Stimulated activated CD4-positive, alpha-beta T cell treated with anti-CD3 and anti-CD28 coated beads, Interleukin-1b, Interleukin-23, amount 100 ng/mL, for 24 hours (primary cell): ENCODE measurements around the gene TBXA2R.
"Not testable (repeated sequence)": the region's sequence is repeated elsewhere in the genome, so short reads cannot be mapped to it uniquely, and the experiment has no call there.

Experiments
- DNase-seq, 4 experiments: peaks; one replicate each; pipeline ENCODE4 v3.0.0-alpha.2; 2020; ENCODE audit warnings: low read depth in 4 of 4, low spot score in 1 of 4

Gene TBXA2R

DNA sequence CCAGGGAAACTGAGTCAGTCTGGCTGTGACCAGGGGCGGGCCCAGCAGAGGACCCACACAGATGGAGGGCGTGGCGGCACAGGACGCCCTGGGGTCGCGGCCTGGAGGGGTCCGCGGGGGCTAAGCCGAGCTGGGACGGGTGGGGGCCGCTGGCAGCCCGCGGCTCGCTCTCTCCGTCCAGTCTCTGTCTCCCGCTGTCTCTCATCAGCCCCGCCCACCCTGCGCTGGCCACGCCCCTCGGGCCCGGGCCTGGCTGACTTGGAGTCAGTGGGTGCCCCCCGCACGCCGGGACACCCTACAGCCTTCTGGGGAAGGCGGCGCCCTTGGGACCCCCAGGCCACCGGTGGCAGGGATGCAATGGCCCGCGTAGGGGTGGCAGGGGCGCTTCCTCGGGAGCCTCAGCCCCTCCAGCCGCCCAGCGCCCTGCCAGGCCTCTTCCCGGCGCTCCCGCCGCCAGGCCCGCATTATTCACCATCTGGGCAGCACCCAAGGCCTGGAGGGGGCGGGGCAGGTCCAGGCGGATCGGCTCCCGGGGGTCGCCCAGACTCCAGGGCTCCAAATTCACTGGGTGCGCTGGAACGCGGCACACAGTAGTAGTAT lies at the start of gene TBXA2R:
Gene TBXA2R, minus strand, starts transcription at position 186 of the 600 bp plus-strand sequence. CDS start 6,241 bp downstream, outside the sequence.
- DNase-seq, result peak in 3 of 4 experiments; percentile 25 to 52 (median 41)

DNA sequence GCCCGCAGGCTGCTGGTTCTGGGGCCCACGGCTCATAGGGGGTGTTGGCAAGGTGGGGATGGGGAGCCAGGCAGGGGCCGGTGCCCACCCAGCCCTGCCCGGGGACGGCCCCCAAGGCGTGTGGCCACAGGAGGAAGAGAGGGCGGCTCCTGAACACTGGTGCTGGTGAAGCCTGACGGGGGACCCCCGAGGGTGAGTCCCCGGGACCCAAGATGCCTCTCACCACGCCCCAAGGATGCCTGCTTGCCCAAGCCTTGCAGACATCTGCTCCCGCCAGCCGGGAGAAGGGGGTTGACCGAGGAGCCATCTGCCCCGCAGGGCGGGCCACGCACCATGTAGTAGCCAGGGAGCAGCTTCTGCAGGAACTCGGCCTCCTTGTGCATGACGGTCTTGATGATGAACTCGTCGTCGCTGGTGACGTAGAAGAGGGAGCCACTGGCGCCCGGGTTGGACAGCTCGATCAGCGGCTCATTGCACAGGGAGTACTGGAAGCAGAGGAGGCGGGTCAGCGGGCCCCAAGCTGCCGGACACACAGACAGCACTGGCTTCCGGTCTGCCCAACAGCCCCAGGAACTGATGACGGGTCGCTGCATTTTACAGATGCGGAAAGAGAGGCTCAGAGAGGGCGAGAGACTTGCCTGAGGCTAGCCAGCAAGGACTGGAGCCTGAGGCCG lies 49.5 kb upstream of the TBXA2R start:
- no peak for DNase-seq

DNA sequence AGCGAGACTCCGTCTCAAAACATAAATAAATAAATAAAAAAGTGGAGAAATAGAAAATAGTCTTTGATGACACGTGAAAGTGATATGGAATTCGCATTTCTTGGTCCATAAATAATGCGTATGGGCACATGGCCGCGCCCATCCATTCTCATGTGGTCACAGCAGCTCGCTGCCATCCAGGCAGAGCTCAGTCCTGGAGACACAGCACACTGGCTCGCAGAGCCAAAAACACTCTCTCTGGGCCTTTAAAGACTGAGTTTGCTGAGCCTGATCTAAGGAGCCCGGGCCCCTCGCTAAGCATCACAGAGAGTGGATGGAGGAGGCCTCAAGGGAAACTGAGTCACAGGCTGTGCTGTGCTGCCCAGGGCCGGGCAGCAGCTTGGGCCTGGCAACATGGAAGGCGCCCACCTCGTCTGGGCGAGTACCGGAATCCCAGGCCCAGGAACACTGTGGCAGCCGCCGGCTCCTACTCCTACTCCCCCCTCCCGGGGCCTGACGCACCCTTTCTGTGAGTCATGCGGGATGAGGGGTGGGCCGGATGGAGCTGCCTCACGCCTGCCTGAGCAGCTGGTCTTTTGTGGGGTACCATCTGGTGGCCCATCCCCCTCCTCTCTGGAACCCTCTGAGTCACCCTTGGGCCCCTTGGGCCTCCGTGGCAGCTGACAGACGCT lies 48.9 kb upstream of the TBXA2R start:
- DNase-seq, result no peak

DNA sequence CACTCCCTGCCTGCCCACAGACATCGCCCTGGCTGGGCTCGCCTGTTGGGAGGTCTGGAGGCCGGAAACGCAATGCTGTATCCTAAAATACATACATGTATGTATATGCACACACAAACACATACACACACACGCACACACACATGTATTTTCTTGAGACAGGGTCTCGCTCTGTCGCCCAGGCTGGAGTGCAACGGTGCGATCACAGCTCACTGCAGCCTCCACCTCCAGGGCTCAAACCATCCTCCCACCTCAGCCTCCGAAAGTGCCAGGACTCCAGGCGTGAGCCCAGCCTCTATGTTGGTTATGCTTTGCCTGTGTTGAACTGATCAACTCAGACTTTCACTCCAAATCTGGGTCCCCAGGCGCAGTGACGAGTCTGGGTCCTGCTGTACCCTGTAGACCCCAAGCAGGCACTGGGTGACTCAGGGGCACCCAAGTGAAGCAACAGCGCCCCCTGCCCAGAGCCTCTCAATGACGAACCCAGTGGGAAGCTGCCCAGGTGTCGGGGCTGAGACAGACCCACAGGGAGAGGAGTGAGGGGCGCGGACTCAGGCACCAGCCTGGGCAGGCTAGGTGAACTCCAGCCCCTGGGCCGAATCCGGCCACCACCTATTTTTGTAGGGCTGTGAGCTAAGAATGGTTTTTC lies 47.3 kb upstream of the TBXA2R start:
- DNase-seq, result no peak

DNA sequence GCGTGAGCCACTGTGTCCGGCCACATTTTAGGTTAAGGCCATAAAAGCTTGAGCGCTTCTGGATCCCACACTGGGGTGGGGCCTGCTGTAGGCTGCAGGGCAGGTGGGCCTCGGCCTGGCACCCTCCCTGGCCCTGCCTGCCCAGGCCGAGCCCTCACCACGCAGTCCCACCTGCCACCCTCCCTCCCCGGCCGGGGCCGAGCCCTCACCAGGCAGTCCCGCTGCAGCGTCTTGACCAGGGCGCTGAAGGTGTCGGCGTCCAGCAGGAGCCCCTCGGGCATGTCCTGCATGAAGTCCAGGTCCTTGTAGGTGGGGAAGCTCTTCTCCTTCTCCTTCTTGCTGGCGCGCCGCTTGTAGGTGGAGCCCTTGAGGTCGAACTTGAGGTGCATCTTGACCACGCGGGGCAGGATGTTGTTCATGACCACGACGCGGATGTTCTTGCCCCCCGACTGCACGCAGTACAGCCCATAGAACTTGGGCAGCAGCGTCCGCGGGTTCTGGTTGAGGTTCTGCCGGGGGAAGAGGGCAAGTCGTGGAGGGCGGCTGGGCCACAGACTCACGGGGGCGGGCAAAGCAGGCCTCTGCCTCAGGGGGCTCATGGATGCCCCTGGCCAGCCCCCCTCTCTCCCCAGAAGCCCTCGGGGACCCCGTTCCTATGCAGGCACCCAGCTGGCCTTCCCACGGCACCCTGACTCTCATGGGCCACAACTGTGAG lies 46.6 kb upstream of the TBXA2R start:
- DNase-seq, result no peak

DNA sequence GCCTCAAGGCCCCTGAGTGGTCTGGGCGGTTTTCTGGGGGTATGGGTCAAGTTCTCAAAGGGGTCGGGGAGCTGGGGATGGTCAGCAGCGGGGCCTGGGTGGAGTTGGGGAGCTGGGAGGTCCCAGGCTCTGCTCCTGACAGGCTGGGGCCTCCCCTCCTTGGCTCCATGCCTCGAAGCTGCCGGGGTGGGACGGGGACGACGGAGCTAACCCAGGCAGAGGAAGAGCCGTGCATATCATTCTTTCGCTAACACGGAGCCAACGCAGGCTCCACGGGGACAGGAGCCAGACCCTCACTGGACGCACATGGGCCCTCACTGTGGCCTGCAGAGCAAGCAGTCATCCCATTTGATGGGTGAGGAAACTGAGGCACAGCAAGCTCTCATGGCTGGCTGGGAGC lies 45.7 kb upstream of the TBXA2R start:
- DNase-seq, result no peak

DNA sequence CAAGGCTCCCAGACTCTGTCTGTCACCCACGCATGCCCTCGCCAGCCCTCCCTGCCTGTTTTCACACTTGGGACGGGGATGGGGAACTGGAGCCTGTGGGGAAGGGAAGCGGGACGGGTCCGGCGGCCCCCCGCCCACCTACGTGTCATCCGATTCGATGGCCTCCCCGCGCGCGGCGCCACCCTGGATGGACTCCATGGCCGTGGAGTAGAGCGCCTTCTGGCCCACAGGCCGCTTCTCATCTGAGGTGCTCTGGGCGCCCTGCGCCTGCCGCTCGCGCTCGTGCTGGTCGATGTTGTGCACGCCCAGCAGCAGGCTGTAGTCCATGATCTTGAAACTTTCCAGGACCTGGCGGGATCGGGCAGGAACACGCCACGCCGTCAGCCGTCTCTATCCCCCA lies 45.0 kb upstream of the TBXA2R start:
- DNase-seq, result no peak

DNA sequence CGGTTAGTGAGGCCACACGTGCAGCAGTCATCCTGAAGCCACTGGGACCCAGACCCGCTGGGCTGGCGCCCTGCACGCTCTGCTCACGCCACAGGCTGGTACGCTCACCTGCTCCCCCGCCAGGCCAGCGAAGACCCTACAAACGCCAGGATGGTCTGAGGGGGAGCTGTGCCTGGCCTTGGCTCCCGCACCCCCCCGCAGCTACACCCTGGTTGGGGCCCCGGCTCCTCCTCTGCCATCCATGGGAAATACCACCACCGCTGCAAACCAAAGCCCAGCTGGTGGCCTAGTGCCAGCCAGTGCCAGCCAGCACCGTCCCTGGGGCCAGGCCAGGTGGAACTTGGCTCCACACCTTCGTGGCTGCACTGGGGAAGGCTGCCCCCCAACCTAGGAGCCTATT lies 43.2 kb upstream of the TBXA2R start:
- DNase-seq, result no peak

DNA sequence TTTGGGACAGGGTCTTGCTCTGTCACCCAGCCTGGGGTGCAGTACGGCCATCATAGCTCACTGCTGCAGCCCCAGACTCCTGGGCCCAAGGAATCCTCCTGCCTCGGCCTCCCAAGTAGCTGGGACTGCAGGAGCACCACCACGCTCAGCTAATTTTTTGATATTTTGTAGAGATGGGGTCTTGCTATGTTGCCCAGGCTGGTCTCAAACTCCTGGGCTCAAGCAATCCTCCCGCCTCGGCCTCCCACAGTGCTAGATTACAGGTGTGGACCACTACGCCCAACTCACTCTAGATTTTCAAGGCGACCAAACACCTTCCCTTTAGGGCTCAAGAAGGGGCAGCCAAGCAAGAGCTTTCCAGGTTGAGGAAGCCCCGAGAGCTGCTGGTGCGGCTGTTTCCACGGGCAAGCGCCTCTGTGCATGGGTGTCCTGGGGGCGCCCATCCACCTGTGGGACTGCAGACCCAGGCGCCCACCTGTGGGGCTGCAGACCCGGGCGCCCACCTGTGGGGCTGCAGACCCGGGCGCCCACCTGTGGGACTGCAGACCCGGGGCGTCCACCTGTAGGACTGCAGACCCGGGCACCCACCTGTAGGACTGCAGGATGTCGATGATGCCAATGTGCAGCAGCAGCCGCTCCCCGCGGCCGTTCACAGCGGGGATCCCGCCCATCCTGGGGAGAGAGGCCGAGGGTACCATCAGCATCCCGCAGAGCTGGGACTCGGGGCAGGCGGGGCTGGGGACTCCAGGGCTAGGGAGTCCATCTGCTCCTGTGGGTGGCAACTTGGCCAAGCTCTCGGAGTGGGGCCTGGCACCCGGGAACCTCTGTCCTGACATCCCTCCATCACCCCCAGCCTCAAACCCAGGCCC lies 41.6 kb upstream of the TBXA2R start:
- no peak for DNase-seq

DNA sequence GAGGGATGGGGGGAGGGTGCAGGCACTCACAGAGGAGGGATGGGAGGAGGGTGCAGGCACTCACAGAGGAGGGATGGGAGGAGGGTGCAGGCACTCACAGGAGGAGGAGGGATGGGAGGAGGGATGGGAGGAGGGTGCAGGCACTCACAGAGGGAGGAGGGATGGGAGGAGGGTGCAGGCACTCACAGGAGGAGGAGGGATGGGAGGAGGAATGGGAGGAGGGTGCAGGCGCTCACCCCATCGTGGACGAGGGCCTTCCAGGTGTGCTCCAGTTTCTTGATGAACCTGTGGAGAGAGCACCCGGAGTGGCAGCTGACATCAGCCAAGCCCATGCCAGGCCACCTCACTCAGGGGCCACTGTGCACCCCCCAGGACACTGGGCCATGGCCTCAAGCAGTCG lies 40.4 kb upstream of the TBXA2R start:
- DNase-seq, result not testable (repeated sequence)

DNA sequence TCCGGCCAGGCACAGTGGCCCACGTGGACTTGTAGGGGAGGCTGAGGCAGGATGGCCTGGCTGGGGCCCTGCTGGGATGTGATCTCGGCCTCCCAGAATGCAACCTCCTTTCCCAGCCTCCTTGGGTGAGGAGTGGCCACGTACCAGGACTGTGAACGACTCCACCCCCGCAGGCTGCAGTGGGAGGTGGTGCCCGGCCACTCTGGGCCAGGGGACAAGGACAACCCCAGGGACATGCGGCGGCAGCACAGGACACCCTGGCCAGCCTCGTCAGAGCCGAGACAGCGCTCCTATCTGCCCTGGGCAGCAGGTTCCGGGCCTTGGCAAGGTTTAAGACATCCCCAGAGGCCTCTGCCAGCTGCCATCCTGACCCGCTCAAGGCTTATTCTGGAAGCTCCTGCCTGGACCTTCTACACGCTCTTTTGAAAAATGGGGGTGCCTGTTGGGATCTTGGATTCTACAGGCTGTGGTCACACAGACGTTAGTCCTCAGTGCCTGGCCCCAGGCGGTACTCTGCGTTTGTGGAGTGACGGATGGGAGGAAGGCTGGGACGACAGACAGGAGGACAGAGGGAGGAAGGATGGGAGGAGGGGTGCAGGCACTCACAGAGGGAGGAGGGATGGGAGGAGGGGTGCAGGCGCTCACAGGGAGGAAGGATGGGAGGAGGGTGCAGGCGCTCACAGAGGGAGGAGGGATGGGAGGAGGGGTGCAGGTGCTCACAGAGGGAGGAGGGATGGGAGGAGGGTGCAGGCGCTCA lies 39.8 kb upstream of the TBXA2R start:
- DNase-seq, result no peak

DNA sequence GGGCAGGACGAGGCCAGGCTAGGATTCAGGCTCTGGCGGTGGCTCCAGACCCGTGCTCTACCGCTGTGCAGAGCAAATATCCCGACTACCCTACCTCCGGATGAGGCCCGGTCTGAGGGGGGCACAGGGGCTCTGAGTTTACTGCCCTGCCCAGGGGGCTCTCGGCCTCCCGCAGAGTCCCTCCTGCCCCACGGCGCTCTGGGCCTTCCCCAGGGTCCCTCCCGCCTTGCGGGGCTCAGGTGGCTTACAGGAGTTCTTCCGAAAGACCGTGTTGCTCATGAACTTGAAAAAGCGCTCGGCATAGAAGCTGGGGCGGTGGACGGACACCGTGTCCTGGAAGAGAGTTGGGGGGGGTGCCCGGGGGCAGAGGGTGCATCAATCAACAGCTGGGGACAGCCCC lies 39.1 kb upstream of the TBXA2R start:
- DNase-seq, result no peak

DNA sequence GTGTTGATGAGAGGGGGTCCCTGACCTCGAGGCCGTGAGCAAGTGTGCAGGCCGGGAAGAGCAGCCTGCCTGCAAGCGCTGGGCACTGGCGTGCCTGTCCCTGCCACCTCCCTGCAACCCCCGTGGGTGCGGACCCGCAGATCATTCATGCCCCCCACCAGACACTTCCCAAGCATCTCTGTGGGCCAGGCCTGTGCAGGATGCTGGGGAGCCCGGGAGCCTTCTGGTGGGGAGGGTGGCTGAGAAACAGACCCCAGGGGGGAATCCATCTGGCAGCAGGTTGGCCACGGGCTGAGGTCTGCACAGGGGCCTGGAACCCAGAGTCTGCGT lies 38.4 kb upstream of the TBXA2R start:
- no peak for DNase-seq

DNA sequence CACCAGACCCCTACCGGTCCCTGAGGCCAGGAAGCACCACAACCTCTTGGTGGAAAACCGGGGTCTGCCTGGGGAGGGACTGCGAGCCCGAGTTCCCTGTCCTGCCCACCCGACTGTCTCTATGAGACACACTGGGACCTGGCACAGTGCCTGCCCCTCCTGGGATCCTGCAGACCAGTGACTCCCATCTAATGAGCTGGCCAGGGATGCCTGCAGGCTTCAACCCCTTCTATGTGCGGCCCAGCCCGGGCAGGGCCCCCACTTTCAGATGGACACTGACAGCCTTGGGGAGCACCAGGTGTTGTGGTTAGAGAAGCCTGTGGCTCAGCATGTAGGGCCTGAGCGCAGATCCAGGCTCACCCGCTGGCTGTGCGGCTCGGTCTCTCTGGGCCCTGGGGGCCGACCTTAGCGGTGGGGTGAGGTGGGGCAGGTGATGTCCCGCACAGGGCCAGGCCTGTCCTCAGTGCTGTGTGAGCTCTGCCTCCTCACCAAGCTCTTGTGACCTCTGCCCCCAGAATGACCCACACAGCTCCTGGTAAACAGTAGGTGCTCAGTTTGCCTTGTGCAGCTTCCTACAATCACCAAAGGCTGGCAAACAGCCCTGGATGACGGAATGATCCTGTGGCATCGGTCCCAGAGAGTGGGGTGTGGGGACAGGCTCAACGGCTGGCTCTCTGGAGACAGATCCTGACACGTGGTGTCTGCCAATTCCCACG lies 37.8 kb upstream of the TBXA2R start:
- DNase-seq, result no peak

DNA sequence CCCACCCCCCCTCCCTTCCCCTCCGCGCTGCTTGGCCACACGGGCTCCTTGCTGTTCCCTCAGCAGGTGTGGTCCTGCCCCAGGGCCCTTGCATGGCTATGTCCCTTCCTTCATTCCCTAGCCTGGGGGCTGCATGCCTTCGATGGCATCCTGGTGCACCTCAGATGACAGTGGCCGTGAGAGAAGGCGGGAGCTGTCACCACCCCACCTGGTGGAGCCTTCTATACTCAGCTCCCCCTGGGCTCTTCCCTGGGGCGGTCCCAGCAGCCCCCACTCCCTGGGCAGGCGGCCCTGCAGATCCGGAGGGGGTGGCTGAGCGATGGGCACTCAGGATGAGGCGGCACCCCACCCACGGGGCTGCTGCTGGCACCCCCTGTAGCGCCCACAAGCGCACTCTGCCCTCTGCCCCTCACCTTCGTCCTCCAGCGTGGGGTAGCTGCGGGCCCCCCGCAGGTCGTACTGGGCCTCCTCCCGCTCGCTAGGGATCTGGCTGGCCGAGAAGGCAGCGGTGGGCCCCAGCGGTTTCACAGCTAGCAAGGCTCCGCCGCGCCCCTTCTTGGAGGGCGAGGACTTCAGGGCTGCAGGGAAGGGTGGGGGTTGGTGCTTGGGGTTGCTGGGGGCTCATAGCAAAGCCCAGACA lies 37.1 kb upstream of the TBXA2R start:
- DNase-seq, result no peak

DNA sequence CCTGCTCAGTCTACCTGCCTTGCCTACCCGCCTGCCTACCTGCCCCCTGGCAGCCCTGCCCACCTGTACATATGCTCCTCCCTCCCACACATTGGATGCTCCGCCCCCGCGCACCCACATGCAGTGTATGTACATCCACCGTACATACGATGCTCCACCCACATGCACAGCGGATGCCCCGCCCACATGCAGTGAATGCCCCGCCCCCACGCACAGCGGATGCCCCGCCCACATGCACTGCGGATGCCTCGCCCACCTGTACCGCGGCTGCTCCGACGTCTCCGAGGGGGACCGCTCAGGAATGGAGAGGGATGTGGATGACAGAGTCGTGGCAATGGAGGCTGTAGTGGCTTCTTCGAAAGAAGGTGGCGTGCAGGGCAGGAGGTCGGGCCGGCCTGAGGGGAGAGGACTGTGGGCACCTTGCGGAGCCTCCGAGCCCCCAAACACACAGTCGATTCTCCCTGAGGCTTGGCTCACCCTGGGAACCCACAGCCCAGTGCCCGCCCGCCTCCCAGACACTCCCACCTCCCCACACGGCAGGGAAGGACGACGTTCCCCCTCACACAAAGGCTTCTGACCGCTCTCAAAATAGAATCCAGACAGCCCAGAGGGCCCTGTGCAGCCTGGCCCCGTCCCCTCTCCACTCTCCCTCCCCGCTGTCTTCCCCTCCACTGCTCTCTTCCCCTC lies 36.5 kb upstream of the TBXA2R start:
- no peak for DNase-seq

DNA sequence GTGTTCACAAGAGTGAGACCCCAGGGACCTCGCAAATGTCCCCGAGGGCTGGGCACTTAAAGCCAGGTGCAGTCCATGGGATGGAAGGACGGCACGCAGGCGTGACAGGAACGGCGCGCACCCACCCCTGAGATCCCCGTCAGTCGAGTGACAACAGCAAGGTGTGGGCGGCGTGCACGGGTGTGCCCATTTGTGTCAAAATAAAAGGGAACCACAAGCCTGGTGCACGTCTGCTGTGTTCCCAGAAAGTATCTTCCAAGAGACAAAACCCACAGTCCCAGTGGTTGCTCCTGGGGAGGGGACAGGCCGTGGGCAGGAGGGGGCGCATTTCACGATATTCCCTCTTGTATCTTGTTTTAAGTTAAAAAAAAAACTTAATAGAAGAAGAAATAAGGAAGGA lies 35.6 kb upstream of the TBXA2R start:
- no peak for DNase-seq
